Right atrium auricular region (tissue), 2 donors: ENCODE measurements around the gene TRPM3. TPM values are rescaled to one million over a fixed set of nuclear protein-coding genes. Genes with fewer than 3 reads are reported as not detected.

Experiments
- DNase-seq: peaks from one replicate; pipeline ENCODE4 v3.0.0-alpha.2; 2019; ENCODE audit warnings: low spot score
- H3K27ac ChIP-seq, 2 donors: fragments of 200-600 bp; sonication (generic); 1 replicate in 1 of 2; 2 replicates in 1 of 2; pipeline ENCODE4 v1.5.1; 2016 to 2019
- H3K27me3 ChIP-seq, 2 donors: fragments of 200-600 bp; sonication (generic); one replicate each; pipeline versions ENCODE4 v1.5.1 to v1.6.0; 2017 to 2019
- H3K36me3 ChIP-seq: fragments of 200-600 bp; sonication (generic); one replicate; pipeline ENCODE4 v1.5.1; 2016
- H3K4me1 ChIP-seq, 2 donors: fragments of 200-600 bp; sonication (generic); one replicate each; pipeline versions ENCODE4 v1.5.1 to v1.6.0; 2017 to 2019
- H3K4me3 ChIP-seq, 2 donors: fragments of 200-600 bp; sonication (generic); 1 replicate in 1 of 2; 2 replicates in 1 of 2; pipeline ENCODE4 v1.5.1; 2017 to 2019; ENCODE audit warnings: mild to moderate bottlenecking in 1 of 2, moderate library complexity in 1 of 2
- H3K9me3 ChIP-seq, 2 donors: fragments of 200-600 bp; sonication (generic); one replicate each; pipeline ENCODE4 v1.5.1; 2019
- total RNA-seq, 2 donors: library from RNA; depleted of rRNA; stranded (reverse); fragments of >200 nt; gene quantifications; one replicate each; pipeline ENCODE4 v1.1.0, GENCODE V29; 2016
- TF ChIP-seq, protein P1 (sequence below), 2 donors: fragments of 200-600 bp; sonication (generic); IDR thresholded peaks; one replicate each; pipeline ENCODE4 v1.5.1; 2019; ENCODE audit warnings: antibody characterized with exemption in 2 of 2

TRPM3 gene
- total RNA-seq, 2 donors from 2014 or later: 0.59 to 1.5 TPM

DNA sequence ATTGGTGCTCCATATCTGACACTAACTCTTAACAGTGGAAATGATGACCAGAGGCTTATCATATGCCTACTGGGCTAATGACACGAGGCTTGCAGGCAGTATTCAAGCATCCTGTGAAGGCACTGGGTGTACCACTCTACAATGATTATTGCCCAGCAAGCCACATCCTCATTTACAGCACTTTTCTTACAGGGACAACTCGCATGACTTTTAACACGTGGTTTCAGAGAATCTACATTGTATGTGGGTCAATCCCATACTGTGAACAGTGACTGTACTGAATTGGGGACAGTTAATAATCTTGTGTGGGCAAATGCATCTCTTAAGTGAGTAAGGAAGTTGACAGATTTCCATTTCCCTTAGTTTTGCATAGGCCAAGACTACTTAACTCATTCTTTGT lies 260.0 kb downstream of the TRPM3 start:
- TF ChIP-seq, protein P1, sequence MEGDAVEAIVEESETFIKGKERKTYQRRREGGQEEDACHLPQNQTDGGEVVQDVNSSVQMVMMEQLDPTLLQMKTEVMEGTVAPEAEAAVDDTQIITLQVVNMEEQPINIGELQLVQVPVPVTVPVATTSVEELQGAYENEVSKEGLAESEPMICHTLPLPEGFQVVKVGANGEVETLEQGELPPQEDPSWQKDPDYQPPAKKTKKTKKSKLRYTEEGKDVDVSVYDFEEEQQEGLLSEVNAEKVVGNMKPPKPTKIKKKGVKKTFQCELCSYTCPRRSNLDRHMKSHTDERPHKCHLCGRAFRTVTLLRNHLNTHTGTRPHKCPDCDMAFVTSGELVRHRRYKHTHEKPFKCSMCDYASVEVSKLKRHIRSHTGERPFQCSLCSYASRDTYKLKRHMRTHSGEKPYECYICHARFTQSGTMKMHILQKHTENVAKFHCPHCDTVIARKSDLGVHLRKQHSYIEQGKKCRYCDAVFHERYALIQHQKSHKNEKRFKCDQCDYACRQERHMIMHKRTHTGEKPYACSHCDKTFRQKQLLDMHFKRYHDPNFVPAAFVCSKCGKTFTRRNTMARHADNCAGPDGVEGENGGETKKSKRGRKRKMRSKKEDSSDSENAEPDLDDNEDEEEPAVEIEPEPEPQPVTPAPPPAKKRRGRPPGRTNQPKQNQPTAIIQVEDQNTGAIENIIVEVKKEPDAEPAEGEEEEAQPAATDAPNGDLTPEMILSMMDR (IDR thresholded peaks at IDR 0.05): no peak
- Histone ChIP-seq H3K4me1 (no peaks in the 10 kb centered on the region), H3K9me3 (no peaks in the 10 kb centered on the region), H3K36me3 (no peaks in the 10 kb centered on the region), H3K27me3 (no peaks in the 10 kb centered on the region), H3K27ac (no peak overlapping the region), H3K4me3 (no peak overlapping the region)
- DNase-seq: no peak

DNA sequence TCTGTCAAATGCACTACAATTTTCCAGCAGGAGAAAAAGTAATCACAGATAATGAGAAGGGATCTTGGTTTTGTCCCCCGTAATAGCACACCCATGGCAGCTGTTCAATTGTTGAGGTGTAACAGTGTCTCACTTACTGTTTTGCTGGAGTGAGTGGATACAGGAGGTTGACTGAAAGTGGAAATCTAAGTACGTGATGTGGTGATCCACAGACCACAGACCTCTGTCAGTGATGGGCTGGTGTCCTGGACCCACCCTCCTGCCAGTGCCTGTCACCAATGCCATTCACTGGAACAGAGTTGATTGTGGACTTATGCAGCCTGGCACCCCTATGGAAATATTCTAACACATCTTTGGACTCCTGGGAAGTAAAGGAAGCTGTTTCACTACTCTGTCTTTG lies 261.7 kb downstream of the TRPM3 start:
- no peaks in the 10 kb centered on the region for H3K4me1 ChIP-seq
- no peaks in the 10 kb centered on the region for H3K9me3 ChIP-seq
- H3K4me3 ChIP-seq: no peak overlapping the region
- H3K27me3 ChIP-seq: no peaks in the 10 kb centered on the region
- H3K27ac ChIP-seq: no peak overlapping the region
- DNase-seq: no peak
- TF ChIP-seq, protein P1 (IDR thresholded peaks at IDR 0.05): no peak
- H3K36me3 ChIP-seq: no peaks in the 10 kb centered on the region

DNA sequence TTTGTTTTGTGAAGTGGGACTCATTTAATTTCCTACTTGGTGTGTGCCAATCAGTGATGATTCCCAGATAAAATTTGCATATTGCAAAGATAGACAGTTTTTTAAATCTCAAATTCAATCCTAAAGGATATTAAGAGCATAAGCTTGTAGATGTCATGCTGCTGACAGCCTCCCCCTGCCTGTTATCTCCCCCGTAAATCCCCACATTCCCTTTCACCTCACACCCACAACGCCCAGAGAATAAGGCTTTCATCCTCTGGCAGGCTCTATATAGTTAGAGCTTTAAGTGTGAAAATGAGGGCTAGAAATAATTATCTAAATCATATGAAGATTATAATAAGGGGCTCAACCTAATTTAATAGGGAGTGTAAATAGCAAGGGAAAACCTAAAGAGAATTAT lies 265.0 kb downstream of the TRPM3 start:
- H3K27ac ChIP-seq: no peak overlapping the region
- TF ChIP-seq, protein P1 (IDR thresholded peaks at IDR 0.05): no peak
- no peaks in the 10 kb centered on the region for H3K36me3 ChIP-seq
- no peaks in the 10 kb centered on the region for H3K9me3 ChIP-seq
- no peak overlapping the region for H3K4me3 ChIP-seq
- no peak for DNase-seq
- H3K27me3 ChIP-seq: no peaks in the 10 kb centered on the region
- H3K4me1 ChIP-seq: no peaks in the 10 kb centered on the region

DNA sequence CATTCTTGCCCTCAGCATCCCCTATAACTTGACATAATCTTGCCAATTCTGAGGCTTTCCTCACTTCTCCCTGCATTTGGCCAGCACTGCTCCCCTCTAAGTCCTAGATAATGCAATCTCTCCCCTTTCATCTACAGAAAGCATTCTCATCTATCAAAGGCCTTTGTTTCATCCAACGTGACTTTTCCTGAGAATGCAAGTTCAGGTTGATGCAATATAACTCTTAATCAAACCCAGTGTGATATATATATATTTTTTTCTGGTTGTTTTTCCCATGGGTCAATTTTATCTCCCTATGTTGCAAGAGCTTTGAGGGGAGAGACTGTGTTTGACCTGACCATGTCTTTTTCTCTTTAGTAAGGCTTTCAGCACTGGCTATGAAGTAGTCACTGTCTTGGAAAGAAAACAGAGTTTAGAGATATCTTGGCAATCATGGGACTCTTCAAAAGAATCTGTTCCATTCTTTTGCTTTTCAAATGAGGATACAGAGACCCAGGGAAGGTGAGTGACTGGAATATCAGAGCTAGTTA lies 268.6 kb downstream of the TRPM3 start:
- H3K4me1 ChIP-seq: no peaks in the 10 kb centered on the region
- H3K27ac ChIP-seq: no peak overlapping the region
- no peak overlapping the region for H3K4me3 ChIP-seq
- TF ChIP-seq, protein P1 (IDR thresholded peaks at IDR 0.05): no peak
- H3K36me3 ChIP-seq: no peaks in the 10 kb centered on the region
- H3K27me3 ChIP-seq: no peaks in the 10 kb centered on the region
- H3K9me3 ChIP-seq: peaks cover 0 to 6% of the 10 kb centered on the region in 2 donors
- no peak for DNase-seq

DNA sequence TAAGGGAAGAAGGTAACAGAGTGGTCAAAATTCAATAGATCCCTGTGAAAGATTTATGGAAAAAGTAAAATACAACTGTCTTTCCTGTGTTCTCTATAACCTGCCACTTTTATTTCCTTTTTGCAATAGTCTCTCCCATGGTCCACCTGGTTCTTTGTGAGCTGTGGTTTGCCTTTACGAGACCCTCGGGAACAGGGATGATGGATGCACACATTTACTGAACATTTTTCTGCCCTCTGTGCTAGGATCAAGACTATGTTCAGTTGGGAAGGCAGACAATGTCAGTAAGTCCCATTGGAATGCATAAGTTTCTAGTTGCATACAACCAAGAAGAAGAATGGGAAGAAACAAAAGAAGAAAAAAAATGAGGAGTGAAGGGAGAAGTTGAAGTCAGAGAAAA lies 281.2 kb downstream of the TRPM3 start:
- no peaks in the 10 kb centered on the region for H3K36me3 ChIP-seq
- H3K4me3 ChIP-seq: no peak overlapping the region
- H3K4me1 ChIP-seq: no peaks in the 10 kb centered on the region
- TF ChIP-seq, protein P1 (IDR thresholded peaks at IDR 0.05): no peak
- H3K27me3 ChIP-seq: no peaks in the 10 kb centered on the region
- DNase-seq: no peak
- H3K9me3 ChIP-seq: no peaks in the 10 kb centered on the region
- no peak overlapping the region for H3K27ac ChIP-seq

DNA sequence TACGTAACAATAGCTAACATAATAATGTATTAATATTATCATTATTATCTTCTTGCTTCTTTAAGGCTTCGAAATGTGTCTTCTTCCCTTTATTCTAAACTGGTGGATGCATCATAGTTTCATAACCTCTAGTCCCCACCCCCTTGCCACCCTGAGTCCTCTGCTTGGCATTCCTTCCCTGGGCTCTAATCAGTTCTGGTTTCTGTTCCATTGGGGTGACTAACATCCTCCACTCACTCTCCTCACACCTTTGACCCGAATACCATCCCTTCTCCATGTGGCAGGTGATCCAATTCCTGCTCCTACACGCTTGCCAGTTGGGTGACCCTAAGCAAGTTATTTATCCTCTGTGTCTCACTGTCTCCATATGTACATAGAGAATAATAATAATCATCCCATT lies 286.1 kb downstream of the TRPM3 start:
- H3K9me3 ChIP-seq: no peaks in the 10 kb centered on the region
- H3K36me3 ChIP-seq: no peaks in the 10 kb centered on the region
- no peak overlapping the region for H3K27ac ChIP-seq
- no peak overlapping the region for H3K4me3 ChIP-seq
- TF ChIP-seq, protein P1 (IDR thresholded peaks at IDR 0.05): no peak
- DNase-seq: no peak
- no peaks in the 10 kb centered on the region for H3K27me3 ChIP-seq
- H3K4me1 ChIP-seq: no peaks in the 10 kb centered on the region
